Measurements from ENCODE around the gene TPST2. TPM values are rescaled to one million over a fixed set of nuclear protein-coding genes. Genes with fewer than 3 reads are reported as not detected.

The TPST2 gene
- total and polyA plus RNA-seq, 9 of the 15 experiments (the other 6 are each of a cell fraction or from before 2014, with no cell fraction given), result 14.2 to 123 (median 60.1) TPM

GRCh38 chr22:26587991-26588613 lies 1.8 kb downstream of the TPST2 start (continued):
- TF ChIP-seq, protein P1, sequence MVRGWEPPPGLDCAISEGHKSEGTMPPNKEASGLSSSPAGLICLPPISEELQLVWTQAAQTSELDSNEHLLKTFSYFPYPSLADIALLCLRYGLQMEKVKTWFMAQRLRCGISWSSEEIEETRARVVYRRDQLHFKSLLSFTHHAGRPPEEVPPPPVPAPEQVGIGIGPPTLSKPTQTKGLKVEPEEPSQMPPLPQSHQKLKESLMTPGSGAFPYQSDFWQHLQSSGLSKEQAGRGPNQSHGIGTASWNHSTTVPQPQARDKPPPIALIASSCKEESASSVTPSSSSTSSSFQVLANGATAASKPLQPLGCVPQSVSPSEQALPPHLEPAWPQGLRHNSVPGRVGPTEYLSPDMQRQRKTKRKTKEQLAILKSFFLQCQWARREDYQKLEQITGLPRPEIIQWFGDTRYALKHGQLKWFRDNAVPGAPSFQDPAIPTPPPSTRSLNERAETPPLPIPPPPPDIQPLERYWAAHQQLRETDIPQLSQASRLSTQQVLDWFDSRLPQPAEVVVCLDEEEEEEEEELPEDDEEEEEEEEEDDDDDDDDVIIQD (CRISPR knock-in tag; IDR thresholded peaks at IDR 0.05), result no peak
- no peak for TF ChIP-seq EGR1 (conservative IDR thresholded peaks at IDR 0.05)
- peak; percentile 23; the same call in 1 of the 2 replicates for TF ChIP-seq ADNP (tag; IDR thresholded peaks at IDR 0.05)
- TF ChIP-seq ELK3 (CRISPR knock-in tag; IDR thresholded peaks at IDR 0.05), result no peak
- no peak for TF ChIP-seq ZNF12 (CRISPR knock-in tag; IDR thresholded peaks at IDR 0.05)
- TF ChIP-seq LCOR (CRISPR knock-in tag; IDR thresholded peaks at IDR 0.05), result 0 out of 2 replicates have a peak, but pooled peaks have one; percentile 37
- no peak for TF ChIP-seq BRD4 (IDR thresholded peaks at IDR 0.05)
- TF ChIP-seq, protein P2, sequence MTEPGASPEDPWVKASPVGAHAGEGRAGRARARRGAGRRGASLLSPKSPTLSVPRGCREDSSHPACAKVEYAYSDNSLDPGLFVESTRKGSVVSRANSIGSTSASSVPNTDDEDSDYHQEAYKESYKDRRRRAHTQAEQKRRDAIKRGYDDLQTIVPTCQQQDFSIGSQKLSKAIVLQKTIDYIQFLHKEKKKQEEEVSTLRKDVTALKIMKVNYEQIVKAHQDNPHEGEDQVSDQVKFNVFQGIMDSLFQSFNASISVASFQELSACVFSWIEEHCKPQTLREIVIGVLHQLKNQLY (CRISPR knock-in tag; conservative IDR thresholded peaks at IDR 0.05), result no peak
- no peak for TF ChIP-seq THRAP3 (IDR thresholded peaks at IDR 0.05; ENCODE audit: borderline replicate concordance)
- no peak for TF ChIP-seq ZFP30 (CRISPR knock-in tag; IDR thresholded peaks at IDR 0.05; ENCODE audit: borderline replicate concordance)
- no peak for TF ChIP-seq SRSF1 (IDR thresholded peaks at IDR 0.05; ENCODE audit: low read depth, low read length)
- no peak for TF ChIP-seq CREB1 (IDR thresholded peaks at IDR 0.05)
- TF ChIP-seq CREB1 (CRISPR knock-in tag; IDR thresholded peaks at IDR 0.05), result no peak
- no peak for TF ChIP-seq SAFB2 (IDR thresholded peaks at IDR 0.05; ENCODE audit: borderline replicate concordance, low read depth, low read length, severe bottlenecking)
- no peak for TF ChIP-seq ZNF695 (CRISPR knock-in tag; IDR thresholded peaks at IDR 0.05)
- no peak for TF ChIP-seq RBM39 (optimal IDR thresholded peaks at IDR 0.05; ENCODE audit: low read depth, low read length)
- peak; percentile 86 for TF ChIP-seq ZNF316 (IDR thresholded peaks at IDR 0.05)
- TF ChIP-seq ZNF197 (CRISPR knock-in tag; IDR thresholded peaks at IDR 0.05; ENCODE audit: low read depth), result no peak
- TF ChIP-seq MCM5 (IDR thresholded peaks at IDR 0.05; ENCODE audit: low read depth), result no peak
- TF ChIP-seq RNF2 (IDR thresholded peaks at IDR 0.05), result no peak
- no peak for TF ChIP-seq KLF10 (CRISPR knock-in tag; IDR thresholded peaks at IDR 0.05)
- TF ChIP-seq ILF3 (IDR thresholded peaks at IDR 0.05; ENCODE audit: borderline replicate concordance), result no peak
- TF ChIP-seq NCOR1 (IDR thresholded peaks at IDR 0.05), result peak; percentile 39
- no peak for TF ChIP-seq KAT2B (IDR thresholded peaks at IDR 0.05; ENCODE audit: low read depth, low read length)
- TF ChIP-seq MAX (CRISPR knock-in tag; IDR thresholded peaks at IDR 0.05), result no peak
- no peak for TF ChIP-seq ZC3H8 (IDR thresholded peaks at IDR 0.05)
- TF ChIP-seq CEBPG (CRISPR knock-in tag; IDR thresholded peaks at IDR 0.05), result no peak
- TF ChIP-seq CEBPG (tag; conservative IDR thresholded peaks at IDR 0.05 in 1 of 2, IDR thresholded peaks at IDR 0.05 in 1 of 2), result no peak
- no peak for TF ChIP-seq ZNF668 (CRISPR knock-in tag; IDR thresholded peaks at IDR 0.05)
